ENCODE results near the gene REV1. TPM values are rescaled to one million over a fixed set of nuclear protein-coding genes. Genes with fewer than 3 reads are reported as not detected.

REV1 gene
- 10 to 100 TPM; 40.8 to 89.1 (median 78.0) TPM for total RNA-seq

DNA sequence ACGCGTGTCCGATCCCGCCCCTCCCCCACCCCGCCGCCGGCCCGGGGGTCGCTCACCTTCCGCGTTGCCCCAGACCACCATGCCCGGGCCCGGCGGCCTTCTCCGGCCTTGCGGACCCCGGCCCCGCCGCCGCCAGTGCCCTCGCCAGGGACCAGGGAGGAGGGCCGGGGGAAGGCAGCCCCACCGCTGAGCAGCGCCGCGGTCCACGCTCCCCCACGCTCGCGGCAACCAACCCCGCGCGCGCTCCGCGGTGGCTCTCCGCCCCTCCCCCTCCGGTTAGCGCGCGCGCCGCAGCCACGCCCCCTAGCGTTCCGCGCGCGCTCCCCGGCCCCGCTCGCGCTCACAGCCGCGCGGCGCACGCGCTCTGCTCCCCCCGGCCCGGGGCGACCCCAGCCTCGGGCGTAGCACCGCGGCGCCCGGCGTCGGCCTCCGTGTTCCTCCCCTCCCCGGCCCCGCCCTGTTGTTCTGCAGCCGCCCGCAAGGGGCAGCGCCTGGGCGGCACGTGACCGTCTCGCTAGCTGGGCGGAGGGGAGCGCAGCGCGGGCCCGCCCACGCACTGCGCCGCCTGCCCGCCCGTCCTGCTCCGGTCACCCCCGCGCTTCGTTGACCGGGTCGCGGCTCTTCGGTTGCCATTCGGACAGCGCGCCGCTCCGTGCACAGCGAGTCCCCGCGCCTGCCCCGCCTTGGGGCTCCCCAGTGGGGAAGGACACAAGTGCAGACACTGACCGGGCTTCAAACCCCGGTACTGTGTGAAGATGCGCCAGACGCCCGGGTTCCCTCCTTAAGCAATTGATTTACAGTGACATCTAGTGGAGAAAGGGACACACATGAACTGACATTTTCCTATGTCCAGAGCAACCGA, at the start of gene REV1:
TSS of gene REV1 (minus strand) at position 257 of the 862 bp plus-strand sequence. CDS start 25,042 bp downstream, outside the sequence.
- peak; percentile 84 to 86 for DNase-seq (ENCODE audit: low spot score in 2 of 2)
- Histone ChIP-seq H3K4me3 (peak within 1 kb of the TSS; percentile 87 to 99 (median 93)), H3K4me1 (peaks cover 4 to 11% of the 10 kb centered on the region in 2 donors), H3K27me3 (no peaks in the 10 kb centered on the region), H3K27ac (peak within 1 kb of the TSS; percentile 98 to 99), H3K36me3 (no peaks in the 10 kb centered on the region), H3K9me3 (no peaks in the 10 kb centered on the region)
- TF ChIP-seq, protein P1, sequence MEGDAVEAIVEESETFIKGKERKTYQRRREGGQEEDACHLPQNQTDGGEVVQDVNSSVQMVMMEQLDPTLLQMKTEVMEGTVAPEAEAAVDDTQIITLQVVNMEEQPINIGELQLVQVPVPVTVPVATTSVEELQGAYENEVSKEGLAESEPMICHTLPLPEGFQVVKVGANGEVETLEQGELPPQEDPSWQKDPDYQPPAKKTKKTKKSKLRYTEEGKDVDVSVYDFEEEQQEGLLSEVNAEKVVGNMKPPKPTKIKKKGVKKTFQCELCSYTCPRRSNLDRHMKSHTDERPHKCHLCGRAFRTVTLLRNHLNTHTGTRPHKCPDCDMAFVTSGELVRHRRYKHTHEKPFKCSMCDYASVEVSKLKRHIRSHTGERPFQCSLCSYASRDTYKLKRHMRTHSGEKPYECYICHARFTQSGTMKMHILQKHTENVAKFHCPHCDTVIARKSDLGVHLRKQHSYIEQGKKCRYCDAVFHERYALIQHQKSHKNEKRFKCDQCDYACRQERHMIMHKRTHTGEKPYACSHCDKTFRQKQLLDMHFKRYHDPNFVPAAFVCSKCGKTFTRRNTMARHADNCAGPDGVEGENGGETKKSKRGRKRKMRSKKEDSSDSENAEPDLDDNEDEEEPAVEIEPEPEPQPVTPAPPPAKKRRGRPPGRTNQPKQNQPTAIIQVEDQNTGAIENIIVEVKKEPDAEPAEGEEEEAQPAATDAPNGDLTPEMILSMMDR (IDR thresholded peaks at IDR 0.05), result peak; percentile 55 to 95 (median 90)
- TF ChIP-seq POLR2A (IDR thresholded peaks at IDR 0.05) (no peak), POLR2AphosphoS5 (IDR thresholded peaks at IDR 0.05) (peak; percentile 30 to 60 (median 48))
- intact Hi-C loops (cut with DNase I; ENCODE audit: low total_unique reads), result no loop called here

- TF ChIP-seq POLR2A (IDR thresholded peaks at IDR 0.05) (no peak), POLR2AphosphoS5 (IDR thresholded peaks at IDR 0.05) (no peak)
- TF ChIP-seq, protein P1 (IDR thresholded peaks at IDR 0.05), result no peak
- no peak overlapping the region for H3K27ac ChIP-seq
- intact Hi-C loops (cut with DNase I; ENCODE audit: low total_unique reads), result no loop called here
- no peak overlapping the region for H3K4me3 ChIP-seq
- H3K9me3 ChIP-seq, result peaks cover 5 to 6% of the 10 kb centered on the region in 2 donors
- no peak for DNase-seq (ENCODE audit: low spot score in 2 of 2)
- H3K27me3 ChIP-seq, result no peaks in the 10 kb centered on the region
- no peaks in the 10 kb centered on the region for H3K4me1 ChIP-seq
- H3K36me3 ChIP-seq, result no peaks in the 10 kb centered on the region
Measured at GRCh38 chr2:99537910-99538485, 48.2 kb upstream of the REV1 start.

DNA sequence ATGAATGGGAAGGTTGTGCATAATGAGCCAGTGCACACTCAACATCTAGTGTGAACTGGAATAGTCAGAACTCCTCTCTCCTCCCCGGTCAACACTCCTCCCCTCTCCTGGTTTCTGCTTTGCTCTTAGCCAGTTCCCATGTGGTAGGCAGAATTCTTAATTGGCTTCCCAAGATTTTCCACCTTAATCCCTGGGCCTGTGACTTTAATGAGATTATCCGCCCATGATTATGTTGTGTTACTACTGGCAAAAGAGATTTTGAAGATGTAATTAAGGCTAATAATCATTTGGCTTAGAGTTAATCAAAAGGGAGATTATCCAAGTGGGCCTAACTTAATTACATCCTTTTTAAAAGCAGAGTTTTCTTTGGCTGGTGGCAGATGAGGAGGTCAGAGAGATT, 34.2 kb upstream of the REV1 start:
- H3K36me3 ChIP-seq, result no peaks in the 10 kb centered on the region
- no peaks in the 10 kb centered on the region for H3K4me1 ChIP-seq
- no peak overlapping the region for H3K27ac ChIP-seq
- intact Hi-C loops (cut with DNase I; ENCODE audit: low total_unique reads), result no loop called here
- TF ChIP-seq, protein P1 (IDR thresholded peaks at IDR 0.05), result no peak
- no peak for TF ChIP-seq POLR2A (IDR thresholded peaks at IDR 0.05)
- no peak for TF ChIP-seq POLR2AphosphoS5 (IDR thresholded peaks at IDR 0.05)
- H3K9me3 ChIP-seq, result no peaks in the 10 kb centered on the region
- no peak for DNase-seq (ENCODE audit: low spot score in 2 of 2)
- H3K27me3 ChIP-seq, result no peaks in the 10 kb centered on the region
- H3K4me3 ChIP-seq, result no peak overlapping the region

GRCh38 chr2:99522157-99522556, 32.3 kb upstream of the REV1 start:
- Histone ChIP-seq H3K9me3 (no peaks in the 10 kb centered on the region), H3K36me3 (no peaks in the 10 kb centered on the region), H3K27ac (no peak overlapping the region), H3K4me3 (no peak overlapping the region), H3K27me3 (no peaks in the 10 kb centered on the region), H3K4me1 (no peaks in the 10 kb centered on the region)
- TF ChIP-seq, protein P1 (IDR thresholded peaks at IDR 0.05), result no peak
- TF ChIP-seq POLR2A (IDR thresholded peaks at IDR 0.05) (no peak), POLR2AphosphoS5 (IDR thresholded peaks at IDR 0.05) (no peak)
- no peak for DNase-seq (ENCODE audit: low spot score in 2 of 2)
- intact Hi-C loops (cut with DNase I; ENCODE audit: low total_unique reads), result no loop called here

GRCh38 chr2:99520813-99521212, 31.0 kb upstream of the REV1 start:
- no peak overlapping the region for H3K4me3 ChIP-seq
- H3K9me3 ChIP-seq, result no peaks in the 10 kb centered on the region
- intact Hi-C loops (cut with DNase I; ENCODE audit: low total_unique reads), result no loop called here
- TF ChIP-seq POLR2AphosphoS5 (IDR thresholded peaks at IDR 0.05), result no peak
- TF ChIP-seq, protein P1 (IDR thresholded peaks at IDR 0.05), result no peak
- no peak for TF ChIP-seq POLR2A (IDR thresholded peaks at IDR 0.05)
- no peak for DNase-seq (ENCODE audit: low spot score in 2 of 2)
- H3K36me3 ChIP-seq, result no peaks in the 10 kb centered on the region
- no peak overlapping the region for H3K27ac ChIP-seq
- H3K4me1 ChIP-seq, result no peaks in the 10 kb centered on the region
- no peaks in the 10 kb centered on the region for H3K27me3 ChIP-seq
